Subcutaneous adipose tissue (tissue), 4 donors: ENCODE results near the gene GPR137B. TPM values are rescaled to one million over a fixed set of nuclear protein-coding genes. Genes with fewer than 3 reads are reported as not detected.

ENCODE experiments used
- CTCF ChIP-seq: fragments of 450-650 bp; IDR thresholded peaks from one replicate; pipeline ENCODE4 v1.5.1; 2016; ENCODE audit warnings: low read depth, mild to moderate bottlenecking, control low read depth, antibody characterized with exemption, moderate library complexity
- total RNA-seq, 4 donors: library from RNA; depleted of rRNA; stranded (reverse); fragments of >200 nt; gene quantifications; one replicate each; pipeline ENCODE4 v1.1.0, GENCODE V29; 2016

Gene GPR137B
- total RNA-seq, 4 donors from 2014 or later = 6.6 to 68.7 (median 24.6) TPM

GRCh38 chr1:236140705-236141446 lies 1.5 kb upstream of the GPR137B start:
- TF ChIP-seq CTCF = no peak

GRCh38 chr1:236141447-236142252 lies 689 bp upstream of the GPR137B start:
- no peak for TF ChIP-seq CTCF

GRCh38 chr1:236143104-236143948 lies 987 bp downstream of the GPR137B start:
- no peak for TF ChIP-seq CTCF

- no peak for TF ChIP-seq CTCF
These were observed 1.7 kb downstream of the GPR137B start for GRCh38 chr1:236144033-236144432.

- no peak for TF ChIP-seq CTCF
These were observed 2.3 kb downstream of the GPR137B start for GRCh38 chr1:236144446-236145150.

- TF ChIP-seq CTCF = no peak
These were observed 4.7 kb downstream of the GPR137B start for GRCh38 chr1:236147068-236147467.
